HEK293 (cell line): ENCODE data around the gene RIMKLA.

ENCODE experiments used
- CTCF ChIP-seq: fragments of 450-650 bp; formaldehyde crosslinking; IDR thresholded peaks from 2 replicates; pipeline ENCODE4 v1.5.1; 2016; ENCODE audit warnings: missing biosample characterization, missing genetic modification characterization
- HOXA7 ChIP-seq: sonication (generic); formaldehyde crosslinking; IDR thresholded peaks from 2 replicates; pipeline ENCODE4 v1.8.1; 2022; ENCODE audit warnings: missing genetic modification reagents, borderline replicate concordance
- REST ChIP-seq: fragments of 450-650 bp; formaldehyde crosslinking; IDR thresholded peaks from 2 replicates; pipeline ENCODE4 v1.5.1; 2016; ENCODE audit warnings: missing biosample characterization, missing genetic modification characterization
- ZBTB26 ChIP-seq: fragments of 450-650 bp; formaldehyde crosslinking; optimal IDR thresholded peaks from 2 replicates; pipeline ENCODE3; 2016; ENCODE audit warnings: missing biosample characterization, mild to moderate bottlenecking, missing genetic modification characterization
- ZBTB7A ChIP-seq: fragments of 450-650 bp; formaldehyde crosslinking; IDR thresholded peaks from 2 replicates; pipeline ENCODE4 v1.5.1; 2016; ENCODE audit warnings: low read depth, missing biosample characterization, missing genetic modification characterization
- ZFP3 ChIP-seq: fragments of 450-650 bp; formaldehyde crosslinking; IDR thresholded peaks from 2 replicates; pipeline ENCODE4 v1.5.1; 2016; ENCODE audit warnings: low read depth, missing biosample characterization, missing genetic modification characterization
- ZNF138 ChIP-seq: fragments of 450-650 bp; formaldehyde crosslinking; IDR thresholded peaks from 2 replicates; pipeline ENCODE4 v1.5.1; 2016; ENCODE audit warnings: missing biosample characterization, missing genetic modification characterization, borderline replicate concordance
- ZNF18 ChIP-seq: fragments of 450-650 bp; formaldehyde crosslinking; IDR thresholded peaks from 2 replicates; pipeline ENCODE4 v1.5.1; 2016; ENCODE audit warnings: missing biosample characterization, missing genetic modification characterization
- ZNF239 ChIP-seq: fragments of 450-650 bp; formaldehyde crosslinking; IDR thresholded peaks from 2 replicates; pipeline ENCODE4 v1.5.1; 2016; ENCODE audit warnings: missing biosample characterization, missing genetic modification characterization
- ZNF335 ChIP-seq: fragments of 450-650 bp; formaldehyde crosslinking; conservative IDR thresholded peaks from 2 replicates; pipeline ENCODE4 v1.5.1; 2016; ENCODE audit warnings: missing biosample characterization, missing genetic modification characterization
- ZNF521 ChIP-seq: fragments of 450-650 bp; formaldehyde crosslinking; IDR thresholded peaks from 2 replicates; pipeline ENCODE4 v1.5.1; 2017; ENCODE audit warnings: missing biosample characterization, mild to moderate bottlenecking, missing genetic modification characterization
- ZNF558 ChIP-seq: fragments of 450-650 bp; formaldehyde crosslinking; IDR thresholded peaks from 2 replicates; pipeline ENCODE4 v1.5.1; 2016; ENCODE audit warnings: missing biosample characterization, missing genetic modification characterization

GRCh38 chr1:42417166-42417565 lies 36.6 kb downstream of the RIMKLA start:
- no peak for TF ChIP-seq ZNF18 (tag by site-specific recombination)
- no peak for TF ChIP-seq REST (tag by site-specific recombination)
- TF ChIP-seq CTCF (tag by site-specific recombination) = no peak
- TF ChIP-seq ZNF558 = no peak
- TF ChIP-seq ZNF521 (tag by site-specific recombination) = no peak
- no peak for TF ChIP-seq ZNF138
- no peak for TF ChIP-seq ZNF239
- TF ChIP-seq HOXA7 = no peak
- TF ChIP-seq ZFP3 (tag by site-specific recombination) = no peak
- no peak for TF ChIP-seq ZBTB26 (tag by site-specific recombination)
- no peak for TF ChIP-seq ZBTB7A
- no peak for TF ChIP-seq ZNF335 (tag by site-specific recombination)
